Endothelial cell of umbilical vein (primary cell): Measurements from ENCODE around the gene CROT. TPM values are rescaled to one million over a fixed set of nuclear protein-coding genes. Genes with fewer than 3 reads are reported as not detected.
A peak's percentile ranks its signal among the peaks of the same experiment; 100 is the strongest.

Experiments
- Bru-seq: library from RNA; stranded (reverse); fragments of 400-500 nt; gene quantifications from one replicate; lab custom pipeline; 2021; lab: Mats Ljungman, UMichigan
- BruChase-seq, 2 experiments: library from RNA; stranded (reverse); fragments of 400-500 nt; gene quantifications; one replicate each; lab custom pipeline; 2021; lab: Mats Ljungman, UMichigan
- BruUV-seq: library from RNA; stranded (reverse); fragments of 400-500 nt; replicated peaks from 2 replicates; lab custom pipeline; 2021; lab: Mats Ljungman, UMichigan
- CTCF ChIA-PET: fragments of 300-600, 350-600 bp; sonication (Branson Sonifier 250); formaldehyde crosslinking; loops from one replicate; lab custom pipeline; 2021; ENCODE audit warnings: antibody characterized with exemption, inconsistent platforms; lab: Charles Lee
- POLR2A ChIA-PET: fragments of 300-600, 350-600 bp; sonication (Branson Sonifier 250); formaldehyde crosslinking; loops from one replicate; lab custom pipeline; 2021; ENCODE audit warnings: antibody characterized with exemption, inconsistent platforms; lab: Charles Lee
- DNase-seq: peaks from one replicate; pipeline ENCODE4 v3.0.0-alpha.2; 2011; ENCODE audit warnings: low read depth, low spot score
- FAIRE-seq: peaks from 2 replicates; lab custom pipeline; 2011; peaks lifted over from hg19 to GRCh38; lab: Jason Lieb, UNC
- H2AFZ ChIP-seq: 2 replicates; pipeline ENCODE4 v1.6.0; 2012; ENCODE audit warnings: low read depth, low read length, control low read depth, inconsistent platforms
- H3K27ac ChIP-seq: 2 replicates; pipeline ENCODE4 v1.5.1; 2011; ENCODE audit warnings: low read depth, mild to moderate bottlenecking, control low read depth, low read length, moderate library complexity; ENCODE audit not compliant: insufficient read depth
- H3K27me3 ChIP-seq, 2 experiments: 2 replicates each; pipeline versions ENCODE4 v1.6.0 to v1.6.1; 2011; ENCODE audit warnings: low read length in 2 of 2, mixed read lengths in 1 of 2; ENCODE audit not compliant: control insufficient read depth in 2 of 2, insufficient read depth in 2 of 2
- H3K36me3 ChIP-seq, 2 experiments: 2 replicates in 1 of 2; 3 replicates in 1 of 2; pipeline ENCODE4 v1.5.1; 2011; ENCODE audit warnings: low read length in 2 of 2, mild to moderate bottlenecking in 1 of 2, moderate library complexity in 1 of 2; ENCODE audit not compliant: control insufficient read depth in 2 of 2, insufficient read depth in 2 of 2; ENCODE audit errors: extremely low read depth in 1 of 2
- H3K4me1 ChIP-seq: 3 replicates; pipeline ENCODE4 v1.5.1; 2011; ENCODE audit warnings: mild to moderate bottlenecking, low read length; ENCODE audit not compliant: control insufficient read depth, insufficient read depth; ENCODE audit errors: extremely low read depth
- H3K4me2 ChIP-seq: 2 replicates; pipeline ENCODE4 v1.6.1; 2011; ENCODE audit warnings: low read length, control low read depth, mixed read lengths; ENCODE audit not compliant: insufficient read depth
- H3K4me3 ChIP-seq, 3 experiments: fragments of 200-600 bp in 1 of 3; sonication (generic), shearing (Covaris generic) in 1 of 3; replicated peaks in 1 of 3; 2 replicates each; pipeline ENCODE4 v1.5.1; 2011 to 2016; ENCODE audit warnings: control low read depth in 3 of 3, low read length in 3 of 3, mild to moderate bottlenecking in 2 of 3, inconsistent platforms in 1 of 3, low read depth in 1 of 3, moderate library complexity in 1 of 3; ENCODE audit not compliant: insufficient read depth in 1 of 3
- H3K79me2 ChIP-seq: 2 replicates; pipeline ENCODE4 v1.6.0; 2012; ENCODE audit warnings: low read length, inconsistent platforms; ENCODE audit not compliant: control insufficient read depth, insufficient read depth
- H3K9ac ChIP-seq: replicated peaks from 2 replicates; pipeline ENCODE3; 2011; ENCODE audit warnings: low read length, control low read depth; ENCODE audit not compliant: insufficient read depth; ENCODE audit errors: extremely low read depth
- H3K9me1 ChIP-seq: replicated peaks from 3 replicates; pipeline ENCODE4 v1.6.0; 2011; ENCODE audit warnings: mild to moderate bottlenecking, low read length; ENCODE audit not compliant: control insufficient read depth, insufficient read depth; ENCODE audit errors: extremely low read depth
- H3K9me3 ChIP-seq: replicated peaks from 2 replicates; pipeline ENCODE4 v1.5.1; 2012; ENCODE audit warnings: low read length, inconsistent platforms; ENCODE audit not compliant: control insufficient read depth, insufficient read depth
- H4K20me1 ChIP-seq: replicated peaks from 2 replicates; pipeline ENCODE3; 2011; ENCODE audit warnings: mild to moderate bottlenecking, low read length; ENCODE audit not compliant: control insufficient read depth, insufficient read depth; ENCODE audit errors: extremely low read depth
- CTCF ChIP-seq, 2 donors: IDR thresholded peaks; 1 replicate in 1 of 2; 2 replicates in 1 of 2; pipeline ENCODE4 v1.5.1; 2011; ENCODE audit warnings: low read length in 2 of 2, mild to moderate bottlenecking in 2 of 2, moderate library complexity in 2 of 2, control low read depth in 1 of 2, inconsistent platforms in 1 of 2, low read depth in 1 of 2; ENCODE audit not compliant: insufficient read depth in 1 of 2; ENCODE audit errors: extremely low read depth in 1 of 2
- EZH2 ChIP-seq: IDR thresholded peaks from 2 replicates; pipeline ENCODE4 v1.6.1; 2012; ENCODE audit warnings: borderline replicate concordance, low read depth, mild to moderate bottlenecking, moderate library complexity, low read length, inconsistent platforms; ENCODE audit not compliant: severe bottlenecking
- FOS ChIP-seq: IDR thresholded peaks from 2 replicates; pipeline ENCODE4 v1.6.1; 2011; ENCODE audit warnings: mild to moderate bottlenecking, low read length, moderate library complexity, borderline replicate concordance; ENCODE audit not compliant: insufficient read depth
- GATA2 ChIP-seq: IDR thresholded peaks from 2 replicates; pipeline ENCODE4 v1.7.0; 2011; ENCODE audit warnings: low read depth, mild to moderate bottlenecking, moderate library complexity, mixed read lengths, low read length; ENCODE audit not compliant: insufficient read length, insufficient read depth
- JUN ChIP-seq: IDR thresholded peaks from 2 replicates; pipeline ENCODE4 v1.6.1; 2011; ENCODE audit warnings: borderline replicate concordance, low read depth; ENCODE audit not compliant: insufficient read length, insufficient read depth
- MYC ChIP-seq: IDR thresholded peaks from one replicate; pipeline ENCODE4 v1.6.1; 2011; ENCODE audit warnings: mild to moderate bottlenecking, low read depth, low read length
- POLR2A ChIP-seq: IDR thresholded peaks from 2 replicates; pipeline ENCODE4 v1.6.1; 2012; ENCODE audit warnings: low read depth, mild to moderate bottlenecking, control low read depth, low read length
- POLR2AphosphoS5 ChIP-seq: IDR thresholded peaks from 2 replicates; pipeline ENCODE4 v1.6.1; 2012; ENCODE audit warnings: low read depth, mild to moderate bottlenecking, control low read depth, low read length, moderate library complexity; ENCODE audit not compliant: insufficient read depth
- dilution Hi-C: fragments of 300-500 bp; cut with MboI; formaldehyde crosslinking; loops from one replicate; pipeline ENCODE4 v1.15.0; 2019; ENCODE audit warnings: low sequenced_read_pairs; ENCODE audit not compliant: extremely low pct_ligation_motif_present
- intact Hi-C: fragments of 100-400 bp; cut with micrococcal nuclease; formaldehyde crosslinking; loops from one replicate; pipeline ENCODE4 v1.10.0; 2022
- long read RNA-seq: library from polyadenylated mRNA; stranded (forward); transcript quantifications from one replicate; pipeline ENCODE4 v2.0.0, GENCODE V29; 2021
- polyA minus RNA-seq, 3 experiments: library from RNA; depleted of rRNA, polyadenylated mRNA; stranded (reverse); fragments of >200 nt; gene quantifications; 1 replicate in 1 of 3; 2 replicates in 2 of 3; pipeline ENCODE4 v1.2.3, GENCODE V29; 2011
- polyA plus RNA-seq, 4 experiments: library from polyadenylated mRNA; depleted of rRNA in 3 of 4; stranded (reverse) in 3 of 4; unstranded in 1 of 4; fragments of >200 nt; gene quantifications; 2 replicates each; pipeline versions ENCODE4 v1.2.1 to v1.2.3, GENCODE V29; 2011 to 2012; ENCODE audit warnings: missing spikeins in 1 of 4
- total RNA-seq: library from RNA; stranded (reverse); gene quantifications from 2 replicates; pipeline ENCODE4 v1.2.3, GENCODE V29; 2021
- TF ChIP-seq, protein P1 (sequence below): IDR thresholded peaks from 2 replicates; pipeline ENCODE4 v1.6.1; 2011; ENCODE audit not compliant: insufficient read depth, insufficient read length

The CROT gene
- total RNA-seq (5.7 and 6.6 TPM in 2 replicates), polyA plus RNA-seq (2.7 and 3.3 TPM in 2 replicates), polyA minus RNA-seq (5.2 and 5.7 TPM in 2 replicates), Bru-seq, nascent RNA (percentile 45 among the genes with signal in this experiment), BruChase-seq, experiment 1, labeled RNA remaining after a 6-hour chase (percentile 47 among the genes with signal in this experiment), BruChase-seq, experiment 2, labeled RNA remaining after a 2-hour chase (percentile 53 among the genes with signal in this experiment)
- polyA plus RNA-seq (2011; cell fraction: cytosol; rRNA removed): 2.1 and 3.1 TPM in 2 replicates
- 17.5 and 20.3 TPM in 2 replicates for polyA plus RNA-seq (2011; cell fraction: nucleus; rRNA removed)
- polyA plus RNA-seq (2012): 5.6 and 8.9 TPM in 2 replicates
- 0.82 TPM for polyA minus RNA-seq (2011; cell fraction: cytosol; rRNA and poly(A)+ RNA removed)
- 14.8 and 20.8 TPM in 2 replicates for polyA minus RNA-seq (2011; cell fraction: nucleus; rRNA and poly(A)+ RNA removed)
- long read RNA-seq, partial matches to known transcripts: 0 of 7 reads
- long read RNA-seq, other reads (novel, unspliced or antisense): 0 of 7 reads

DNA sequence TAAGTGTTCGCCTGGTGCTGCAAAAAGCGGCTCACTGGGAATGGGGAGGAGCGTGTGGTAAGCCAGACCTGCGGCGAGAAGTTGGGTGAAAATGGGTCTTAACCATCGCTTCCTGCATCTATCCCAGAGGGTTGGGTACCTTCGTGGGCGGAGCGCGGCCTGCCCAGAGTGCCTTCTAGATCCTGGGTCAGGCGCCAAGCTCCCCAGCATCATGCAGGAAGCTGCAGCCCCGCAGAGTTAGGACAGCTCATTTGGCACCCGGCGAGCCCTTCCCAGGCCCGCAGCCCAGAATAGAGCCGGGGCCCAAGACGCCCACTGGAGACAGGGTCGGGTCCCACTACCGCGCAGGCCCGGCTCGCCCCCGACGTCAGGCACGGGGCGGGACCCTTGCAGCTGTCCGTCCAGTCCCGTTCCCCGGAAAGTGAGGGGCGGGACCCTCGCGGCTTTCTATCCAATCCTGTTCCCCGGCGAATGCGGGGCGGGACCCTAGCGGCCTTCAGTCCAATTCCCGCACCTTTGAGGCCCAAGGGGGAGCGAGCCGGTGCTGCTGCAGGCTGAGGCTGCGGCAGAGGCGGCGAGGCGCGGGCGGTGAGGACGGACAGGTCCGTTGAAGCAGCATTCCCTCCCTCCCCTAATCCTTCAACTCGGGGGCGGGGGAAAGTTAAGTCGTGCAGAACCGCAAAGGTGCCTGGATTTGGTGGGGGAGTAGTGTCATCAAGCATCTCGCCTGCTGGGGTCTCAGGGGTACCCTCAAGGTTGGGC is at the start of gene CROT:
TSS of gene CROT (plus strand) at position 499 of the 762 bp plus-strand sequence. CDS start 3,405 bp downstream, outside the sequence.
- Histone ChIP-seq H3K9me3 (no peaks in the 10 kb centered on the region), H3K4me3 (peak within 1 kb of the TSS; percentile 49 to 75 (median 67)), H3K36me3 (peaks cover 0 to 3% of the 10 kb centered on the region in 2 experiments), H4K20me1 (no peaks in the 10 kb centered on the region), H2AFZ (peak within 1 kb of the TSS; percentile 95), H3K27ac (peak within 1 kb of the TSS; percentile 4), H3K4me1 (peaks cover 6% of the 10 kb centered on the region), H3K9me1 (no peaks in the 10 kb centered on the region), H3K27me3 (no peaks in the 10 kb centered on the region), H3K79me2 (no peaks in the 10 kb centered on the region), H3K4me2 (peak within 1 kb of the TSS; percentile 89), H3K9ac (peak within 1 kb of the TSS; percentile 47)
- DNase-seq (peak; percentile 97), FAIRE-seq (peak; percentile 98)
- intact Hi-C loops (loop anchor here (1.0 to 10.0 kb wide), 3 partner anchors 33 to 539 kb away; partner anchors contain the start of gene DMTF1), dilution Hi-C loops (no loop called here)
- no TSS peak for BruUV-seq
- CTCF ChIA-PET: interaction anchor here (0.6 to 1.7 kb wide), 8 partner anchors 21 to 71 kb away, joined by 3 to 15 read pairs (median 3); no protein-coding TSS in a partner anchor
- TF ChIP-seq CTCF (IDR thresholded peaks at IDR 0.05; ENCODE audit: extremely low read depth in 1 of 2, insufficient read depth in 1 of 2, low read depth in 1 of 2, low read length in 2 of 2) (peak in 1 of 2 donors; percentile 10), POLR2A (peak; percentile 83), POLR2AphosphoS5 (peak; percentile 78), GATA2 (no peak), FOS (no peak), MYC (no peak), JUN (no peak), EZH2 (no peak)
- TF ChIP-seq, protein P1, sequence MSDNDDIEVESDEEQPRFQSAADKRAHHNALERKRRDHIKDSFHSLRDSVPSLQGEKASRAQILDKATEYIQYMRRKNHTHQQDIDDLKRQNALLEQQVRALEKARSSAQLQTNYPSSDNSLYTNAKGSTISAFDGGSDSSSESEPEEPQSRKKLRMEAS: no peak
- POLR2A ChIA-PET: interaction anchor here (0.7 kb wide), 1 partner anchor 21 kb away, joined by 3 read pairs; no protein-coding TSS in a partner anchor
